SK-N-MC (cell line): ENCODE data around the gene C10orf143.
"Not testable (repeated sequence)": the region's sequence is repeated elsewhere in the genome, so short reads cannot be mapped to it uniquely, and the experiment has no call there.

Source experiments
- DNase-seq: peaks from one replicate; pipeline ENCODE4 v3.0.0-alpha.2; 2011; ENCODE audit warnings: low read depth, low spot score
- H3K27ac ChIP-seq: fragments of 200-600 bp; sonication (generic); 2 replicates; pipeline ENCODE4 v1.5.1; 2016; ENCODE audit warnings: mixed run types
- H3K36me3 ChIP-seq: fragments of 200-600 bp; sonication (generic); 2 replicates; pipeline ENCODE4 v1.6.1; 2017; ENCODE audit warnings: antibody characterized with exemption, low read length, mixed read lengths; ENCODE audit not compliant: insufficient read depth
- H3K4me3 ChIP-seq: fragments of 200-600 bp; sonication (generic); 2 replicates; pipeline ENCODE4 v1.5.1; 2016
- H3K9ac ChIP-seq: fragments of 200-600 bp; sonication (generic); 2 replicates; pipeline ENCODE4 v1.8.0; 2017; ENCODE audit warnings: mixed run types, mixed read lengths; ENCODE audit not compliant: insufficient read length
- H3K9me3 ChIP-seq: fragments of 200-600 bp; sonication (generic); 2 replicates; pipeline ENCODE4 v1.6.1; 2017; ENCODE audit warnings: low read depth, mild to moderate bottlenecking, antibody characterized with exemption, low read length, moderate library complexity, mixed read lengths
- EZH2 ChIP-seq: fragments of 200-600 bp; sonication (generic); IDR thresholded peaks from one replicate; pipeline ENCODE4 v1.6.1; 2017; ENCODE audit warnings: antibody characterized with exemption
- FOXP2 ChIP-seq: optimal IDR thresholded peaks from 2 replicates; pipeline ENCODE3; 2011; ENCODE audit warnings: mild to moderate bottlenecking, moderate library complexity; ENCODE audit not compliant: insufficient read depth; ENCODE audit errors: extremely low read length, control extremely low read depth
- POLR2AphosphoS5 ChIP-seq: IDR thresholded peaks from 2 replicates; pipeline ENCODE4 v1.6.1; 2012; ENCODE audit warnings: mild to moderate bottlenecking, low read depth, low read length, borderline replicate concordance

The C10orf143 gene

GRCh38 chr10:130025811-130026485, 84.7 kb downstream of the C10orf143 start:
- no peak for TF ChIP-seq FOXP2
- TF ChIP-seq EZH2, result no peak
- TF ChIP-seq POLR2AphosphoS5, result no peak
- no peak for DNase-seq
- Histone ChIP-seq H3K9me3 (no peaks in the 10 kb centered on the region), H3K4me3 (no peak overlapping the region), H3K27ac (no peak overlapping the region), H3K36me3 (no peaks in the 10 kb centered on the region), H3K9ac (no peak overlapping the region)

- no peak for DNase-seq
- no peak for TF ChIP-seq POLR2AphosphoS5
Observed at GRCh38 chr10:130025326-130025725, 85.3 kb downstream of the C10orf143 start.

GRCh38 chr10:130024779-130025325, 85.8 kb downstream of the C10orf143 start:
- TF ChIP-seq FOXP2 (no peak), EZH2 (no peak), POLR2AphosphoS5 (no peak)
- H3K36me3 ChIP-seq, result no peaks in the 10 kb centered on the region
- H3K9me3 ChIP-seq, result no peaks in the 10 kb centered on the region
- no peak for DNase-seq
- H3K4me3 ChIP-seq, result no peak overlapping the region
- H3K27ac ChIP-seq, result no peak overlapping the region
- H3K9ac ChIP-seq, result no peak overlapping the region

More at GRCh38 chr10:130025326-130025725, 85.3 kb downstream of the C10orf143 start:
- no peaks in the 10 kb centered on the region for H3K9me3 ChIP-seq
- no peak overlapping the region for H3K4me3 ChIP-seq
- no peaks in the 10 kb centered on the region for H3K36me3 ChIP-seq
- no peak overlapping the region for H3K9ac ChIP-seq
- no peak overlapping the region for H3K27ac ChIP-seq

GRCh38 chr10:130024326-130024725, 86.3 kb downstream of the C10orf143 start:
- H3K9me3 ChIP-seq, H3K36me3 ChIP-seq, H3K9ac ChIP-seq, H3K4me3 ChIP-seq, H3K27ac ChIP-seq, DNase-seq: not testable (repeated sequence)

- TF ChIP-seq EZH2, result no peak
- TF ChIP-seq POLR2AphosphoS5, result no peak
- no peak for TF ChIP-seq FOXP2
- no peak overlapping the region for H3K4me3 ChIP-seq
- H3K9me3 ChIP-seq, result no peaks in the 10 kb centered on the region
- no peaks in the 10 kb centered on the region for H3K36me3 ChIP-seq
- no peak overlapping the region for H3K9ac ChIP-seq
- no peak for DNase-seq
- H3K27ac ChIP-seq, result no peak overlapping the region
Observed at GRCh38 chr10:130023454-130024230, 87.0 kb downstream of the C10orf143 start.

GRCh38 chr10:130022511-130023299, 87.9 kb downstream of the C10orf143 start:
- Histone ChIP-seq H3K9me3 (no peaks in the 10 kb centered on the region), H3K27ac (no peak overlapping the region), H3K9ac (no peak overlapping the region), H3K4me3 (no peak overlapping the region), H3K36me3 (no peaks in the 10 kb centered on the region)
- TF ChIP-seq FOXP2 (no peak), EZH2 (no peak), POLR2AphosphoS5 (no peak)
- no peak for DNase-seq

GRCh38 chr10:130022086-130022485, 88.5 kb downstream of the C10orf143 start:
- no peak overlapping the region for H3K9ac ChIP-seq
- no peak overlapping the region for H3K27ac ChIP-seq
- no peaks in the 10 kb centered on the region for H3K9me3 ChIP-seq
- no peak for DNase-seq
- TF ChIP-seq EZH2 (no peak), POLR2AphosphoS5 (no peak), FOXP2 (no peak)
- H3K4me3 ChIP-seq, result no peak overlapping the region
- no peaks in the 10 kb centered on the region for H3K36me3 ChIP-seq

GRCh38 chr10:130021383-130021950, 89.2 kb downstream of the C10orf143 start:
- Histone ChIP-seq H3K9ac (no peak overlapping the region), H3K27ac (no peak overlapping the region), H3K36me3 (no peaks in the 10 kb centered on the region), H3K4me3 (no peak overlapping the region), H3K9me3 (no peaks in the 10 kb centered on the region)
- no peak for DNase-seq
- TF ChIP-seq EZH2 (no peak), POLR2AphosphoS5 (no peak), FOXP2 (no peak)
